Natural killer cell treated with Interleukin-12 subunit alpha and Interleukin-12 subunit beta and Interleukin-15 and Interleukin-18, amount 100 ng/mL, for 72 hours (primary cell): ENCODE data around the gene IFITM1. TPM values are rescaled to one million over a fixed set of nuclear protein-coding genes. Genes with fewer than 3 reads are reported as not detected.
"Not testable (repeated sequence)": the region's sequence is repeated elsewhere in the genome, so short reads cannot be mapped to it uniquely, and the experiment has no call there.

Source experiments
- ATAC-seq, 2 donors: fragments of 150-1000 bp; cut with Tn5 transposase in 1 of 2; sonication (Bioruptor Pico), chemical (Tn5 transposase) in 1 of 2; 2 replicates each; pipeline ENCODE4 v1.10.0; 2021
- DNase-seq: peaks from one replicate; pipeline ENCODE4 v3.0.0; 2022; ENCODE audit warnings: low spot score
- H3K27ac Mint-ChIP-seq, 2 donors: 1 replicate in 1 of 2; 2 replicates in 1 of 2; pipeline ENCODE4 v1.8.0; 2022; ENCODE audit warnings: mixed read lengths in 2 of 2, mild to moderate bottlenecking in 1 of 2, moderate library complexity in 1 of 2
- H3K27me3 Mint-ChIP-seq, 2 donors: 1 replicate in 1 of 2; 2 replicates in 1 of 2; pipeline ENCODE4 v1.8.0; 2022; ENCODE audit warnings: mixed read lengths in 2 of 2
- H3K36me3 Mint-ChIP-seq: one replicate; pipeline ENCODE4 v1.8.0; 2022; ENCODE audit warnings: mixed read lengths
- H3K4me1 Mint-ChIP-seq, 2 donors: 1 replicate in 1 of 2; 2 replicates in 1 of 2; pipeline ENCODE4 v1.8.0; 2022; ENCODE audit warnings: low read depth in 2 of 2, mixed read lengths in 2 of 2, mild to moderate bottlenecking in 1 of 2
- H3K4me3 Mint-ChIP-seq: one replicate; pipeline ENCODE4 v1.8.0; 2022; ENCODE audit warnings: mixed read lengths
- H3K9me3 Mint-ChIP-seq: 2 replicates; pipeline ENCODE4 v1.8.0; 2022; ENCODE audit warnings: mixed read lengths
- total RNA-seq, 2 donors: library from RNA; stranded (reverse); gene quantifications; one replicate each; pipeline ENCODE4 v1.2.3, GENCODE V29; 2022

The IFITM1 gene
- total RNA-seq, 2 donors from 2014 or later, result 58.1 to 71.0 TPM

- Mint-ChIP-seq H3K27me3 (no peaks in the 10 kb centered on the region), H3K4me1 (peaks cover 43 to 44% of the 10 kb centered on the region in 2 donors), H3K4me3 (no peak overlapping the region), H3K27ac (no peak overlapping the region), H3K36me3 (no peaks in the 10 kb centered on the region), H3K9me3 (no peaks in the 10 kb centered on the region)
- DNase-seq (no peak), ATAC-seq (no peak)
These were observed 14.2 kb downstream of the IFITM1 start for GRCh38 chr11:328012-328411.

GRCh38 chr11:328516-329100 is 14.8 kb downstream of the IFITM1 start:
- peak overlapping the region; percentile 41 for H3K4me3 Mint-ChIP-seq
- H3K36me3 Mint-ChIP-seq, H3K9me3 Mint-ChIP-seq, H3K27me3 Mint-ChIP-seq, DNase-seq, ATAC-seq: not testable (repeated sequence)
- H3K4me1 Mint-ChIP-seq, result peaks cover 45 to 48% of the 10 kb centered on the region in 2 donors
- H3K27ac Mint-ChIP-seq, result peak overlapping the region; percentile 67 to 68

GRCh38 chr11:329886-330253 is 16.0 kb downstream of the IFITM1 start:
- Mint-ChIP-seq H3K36me3 (no peaks in the 10 kb centered on the region), H3K27me3 (no peaks in the 10 kb centered on the region), H3K9me3 (no peaks in the 10 kb centered on the region), H3K27ac (peak overlapping the region; percentile 67 to 68), H3K4me1 (peaks cover 46 to 48% of the 10 kb centered on the region in 2 donors), H3K4me3 (peak overlapping the region; percentile 41)
- no peak for ATAC-seq
- no peak for DNase-seq

GRCh38 chr11:330307-330693 is 16.5 kb downstream of the IFITM1 start:
- ATAC-seq, result no peak
- no peaks in the 10 kb centered on the region for H3K36me3 Mint-ChIP-seq
- peak overlapping the region in 1 of 2 donors; percentile 68 for H3K27ac Mint-ChIP-seq
- no peaks in the 10 kb centered on the region for H3K9me3 Mint-ChIP-seq
- H3K27me3 Mint-ChIP-seq, result no peaks in the 10 kb centered on the region
- no peak for DNase-seq
- H3K4me3 Mint-ChIP-seq, result peak overlapping the region; percentile 41
- peaks cover 46 to 48% of the 10 kb centered on the region in 2 donors for H3K4me1 Mint-ChIP-seq

- H3K9me3 Mint-ChIP-seq, result no peaks in the 10 kb centered on the region
These were observed 17.0 kb downstream of the IFITM1 start for GRCh38 chr11:330694-331357.

GRCh38 chr11:331358-332060 is 17.7 kb downstream of the IFITM1 start:
- peak overlapping the region; percentile 51 to 73 for H3K27ac Mint-ChIP-seq
- peaks cover 39 to 49% of the 10 kb centered on the region in 2 donors for H3K4me1 Mint-ChIP-seq
- DNase-seq, result no peak
- H3K27me3 Mint-ChIP-seq, result no peaks in the 10 kb centered on the region
- no peaks in the 10 kb centered on the region for H3K9me3 Mint-ChIP-seq
- peak overlapping the region; percentile 75 for H3K4me3 Mint-ChIP-seq
- no peak for ATAC-seq
- H3K36me3 Mint-ChIP-seq, result no peaks in the 10 kb centered on the region

More at GRCh38 chr11:330694-331357, 17.0 kb downstream of the IFITM1 start:
- H3K27ac Mint-ChIP-seq, result peak overlapping the region; percentile 51 to 73
- H3K27me3 Mint-ChIP-seq, result no peaks in the 10 kb centered on the region
- peaks cover 46 to 48% of the 10 kb centered on the region in 2 donors for H3K4me1 Mint-ChIP-seq
- peak; percentile 51 to 74 for ATAC-seq
- no peak for DNase-seq
- H3K36me3 Mint-ChIP-seq, result no peaks in the 10 kb centered on the region
- peak overlapping the region; percentile 75 for H3K4me3 Mint-ChIP-seq

GRCh38 chr11:332651-333480 is 19.0 kb downstream of the IFITM1 start:
- H3K27ac Mint-ChIP-seq, result peak overlapping the region in 1 of 2 donors; percentile 41
- no peaks in the 10 kb centered on the region for H3K27me3 Mint-ChIP-seq
- no peak for ATAC-seq
- no peak overlapping the region for H3K4me3 Mint-ChIP-seq
- no peak for DNase-seq
- H3K4me1 Mint-ChIP-seq, result peaks cover 33 to 51% of the 10 kb centered on the region in 2 donors
- no peaks in the 10 kb centered on the region for H3K9me3 Mint-ChIP-seq
- H3K36me3 Mint-ChIP-seq, result no peaks in the 10 kb centered on the region

GRCh38 chr11:333616-334263 is 19.9 kb downstream of the IFITM1 start:
- DNase-seq, ATAC-seq, H3K27me3 Mint-ChIP-seq, H3K9me3 Mint-ChIP-seq, H3K36me3 Mint-ChIP-seq, H3K4me3 Mint-ChIP-seq: not testable (repeated sequence)
- H3K27ac Mint-ChIP-seq, result peak overlapping the region in 1 of 2 donors; percentile 41
- H3K4me1 Mint-ChIP-seq, result peaks cover 33 to 51% of the 10 kb centered on the region in 2 donors

- no peak overlapping the region for H3K4me3 Mint-ChIP-seq
- H3K36me3 Mint-ChIP-seq, result no peaks in the 10 kb centered on the region
- H3K27ac Mint-ChIP-seq, result no peak overlapping the region
- ATAC-seq, result no peak
- peaks cover 28 to 45% of the 10 kb centered on the region in 2 donors for H3K4me1 Mint-ChIP-seq
- no peak for DNase-seq
- no peaks in the 10 kb centered on the region for H3K27me3 Mint-ChIP-seq
- no peaks in the 10 kb centered on the region for H3K9me3 Mint-ChIP-seq
These were observed 20.6 kb downstream of the IFITM1 start for GRCh38 chr11:334264-334994.

GRCh38 chr11:335779-336658 is 22.2 kb downstream of the IFITM1 start:
- no peaks in the 10 kb centered on the region for H3K9me3 Mint-ChIP-seq

GRCh38 chr11:336659-337198 is 22.9 kb downstream of the IFITM1 start:
- no peak overlapping the region for H3K4me3 Mint-ChIP-seq

More at GRCh38 chr11:335779-336658, 22.2 kb downstream of the IFITM1 start:
- Mint-ChIP-seq H3K36me3 (no peaks in the 10 kb centered on the region), H3K27ac (peak overlapping the region in 1 of 2 donors; percentile 1), H3K4me1 (peaks cover 23 to 33% of the 10 kb centered on the region in 2 donors), H3K27me3 (no peaks in the 10 kb centered on the region), H3K4me3 (no peak overlapping the region)
- no peak for DNase-seq
- ATAC-seq, result no peak

GRCh38 chr11:337711-338110 is 23.9 kb downstream of the IFITM1 start:
- no peaks in the 10 kb centered on the region for H3K9me3 Mint-ChIP-seq
- H3K36me3 Mint-ChIP-seq, result no peaks in the 10 kb centered on the region
- ATAC-seq (no peak), DNase-seq (no peak)
- peaks cover 21 to 34% of the 10 kb centered on the region in 2 donors for H3K4me1 Mint-ChIP-seq
- H3K4me3 Mint-ChIP-seq, result no peak overlapping the region
- H3K27me3 Mint-ChIP-seq, result no peaks in the 10 kb centered on the region
- no peak overlapping the region for H3K27ac Mint-ChIP-seq

More at GRCh38 chr11:336659-337198, 22.9 kb downstream of the IFITM1 start:
- Mint-ChIP-seq H3K27me3 (no peaks in the 10 kb centered on the region), H3K27ac (peak overlapping the region in 1 of 2 donors; percentile 1), H3K9me3 (no peaks in the 10 kb centered on the region), H3K36me3 (no peaks in the 10 kb centered on the region), H3K4me1 (peaks cover 23 to 34% of the 10 kb centered on the region in 2 donors)
- ATAC-seq (no peak), DNase-seq (no peak)
